Activated CD4-positive, alpha-beta T cell treated with anti-CD3 and anti-CD28 coated beads, Interleukin-2, amount 50 U/mL, for 24 hours (primary cell): ENCODE results near the gene VDR.

Experiments used
- DNase-seq, 2 donors: peaks; one replicate each; pipeline ENCODE4 v3.0.0-alpha.2; 2020; ENCODE audit warnings: low read depth in 1 of 2, low spot score in 1 of 2

Gene VDR

DNA sequence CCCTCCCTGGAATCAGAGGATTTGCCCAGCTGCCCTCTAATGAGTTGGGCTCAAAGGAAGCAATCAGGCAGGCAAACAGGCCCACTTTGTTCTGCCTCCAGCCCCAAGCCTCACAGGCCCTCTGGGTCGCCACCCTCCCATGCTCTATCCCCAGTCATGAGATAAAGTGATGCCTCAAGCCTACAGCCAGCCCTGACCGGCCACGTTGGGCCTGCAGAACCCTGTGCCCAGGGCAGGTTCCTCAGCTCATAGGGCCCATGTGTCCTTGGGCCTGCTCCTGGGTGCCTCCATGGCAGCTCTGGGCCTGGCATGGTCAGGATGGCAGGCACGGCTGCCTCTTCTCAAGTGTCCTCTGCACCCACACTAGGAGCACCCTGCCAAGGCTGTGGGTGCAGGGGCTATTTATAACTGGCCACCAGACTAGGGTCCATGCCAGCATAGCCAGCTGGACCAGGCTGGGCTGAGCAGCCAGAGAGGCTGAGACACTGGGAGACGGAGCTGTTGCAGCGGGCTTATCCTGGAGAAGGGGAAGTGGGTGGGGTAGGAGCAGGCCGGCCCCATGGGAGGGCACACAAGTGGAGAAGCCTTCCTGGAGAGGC is 105.3 kb downstream of the VDR start:
- no peak for DNase-seq

GRCh38 chr12:47798382-47798948 is 106.3 kb downstream of the VDR start:
- DNase-seq: no peak

DNA sequence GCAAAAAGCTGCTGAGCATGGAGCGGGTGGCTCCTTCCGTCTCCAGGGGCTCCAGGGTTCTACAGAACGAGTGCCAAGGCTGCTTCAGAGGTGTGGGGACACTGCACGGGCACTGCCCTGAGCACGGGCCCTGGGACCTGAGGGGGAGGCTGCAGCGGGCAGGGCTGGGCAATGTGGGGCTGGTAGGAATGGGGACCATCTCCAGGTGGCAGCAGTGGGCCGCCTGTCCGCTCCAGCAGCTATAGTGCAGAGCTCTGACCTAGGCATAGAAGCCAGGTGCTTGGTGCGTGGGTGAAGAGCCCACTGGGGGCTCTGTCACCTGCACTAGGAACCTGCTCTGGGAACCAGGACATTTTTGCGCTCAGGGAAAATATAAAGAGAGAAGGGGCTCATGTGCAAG is 107.4 kb downstream of the VDR start:
- DNase-seq: no peak

DNA sequence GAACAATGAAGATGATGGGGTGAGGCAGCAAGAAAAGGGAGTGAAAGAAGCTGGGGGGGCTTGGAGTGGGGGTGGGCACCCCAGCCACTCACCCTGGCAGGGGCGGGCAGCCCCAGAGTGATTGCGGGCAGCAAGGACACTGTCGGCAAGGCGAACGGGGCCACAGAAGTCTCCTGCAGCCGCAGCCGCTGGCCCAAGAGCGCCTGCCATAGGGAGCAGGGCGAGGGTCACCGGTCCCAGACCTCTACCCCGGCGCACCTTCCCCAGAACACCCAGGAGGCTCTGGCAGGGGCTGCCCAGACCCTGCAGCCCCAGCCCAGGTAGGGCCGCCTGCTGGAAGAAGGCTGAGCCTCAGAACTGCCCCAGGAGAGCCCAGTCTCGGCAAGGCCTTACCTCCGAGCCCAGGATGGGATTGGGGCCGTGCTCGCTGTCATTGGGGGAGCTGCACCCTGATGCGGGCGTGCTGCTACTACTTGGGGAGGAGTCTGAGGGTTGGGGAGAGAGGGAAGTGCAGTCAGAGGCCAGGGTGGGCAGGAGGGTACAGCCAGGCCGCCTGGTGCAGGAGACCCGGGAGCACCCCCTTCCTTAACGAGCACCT is 108.9 kb downstream of the VDR start:
- DNase-seq: no peak

DNA sequence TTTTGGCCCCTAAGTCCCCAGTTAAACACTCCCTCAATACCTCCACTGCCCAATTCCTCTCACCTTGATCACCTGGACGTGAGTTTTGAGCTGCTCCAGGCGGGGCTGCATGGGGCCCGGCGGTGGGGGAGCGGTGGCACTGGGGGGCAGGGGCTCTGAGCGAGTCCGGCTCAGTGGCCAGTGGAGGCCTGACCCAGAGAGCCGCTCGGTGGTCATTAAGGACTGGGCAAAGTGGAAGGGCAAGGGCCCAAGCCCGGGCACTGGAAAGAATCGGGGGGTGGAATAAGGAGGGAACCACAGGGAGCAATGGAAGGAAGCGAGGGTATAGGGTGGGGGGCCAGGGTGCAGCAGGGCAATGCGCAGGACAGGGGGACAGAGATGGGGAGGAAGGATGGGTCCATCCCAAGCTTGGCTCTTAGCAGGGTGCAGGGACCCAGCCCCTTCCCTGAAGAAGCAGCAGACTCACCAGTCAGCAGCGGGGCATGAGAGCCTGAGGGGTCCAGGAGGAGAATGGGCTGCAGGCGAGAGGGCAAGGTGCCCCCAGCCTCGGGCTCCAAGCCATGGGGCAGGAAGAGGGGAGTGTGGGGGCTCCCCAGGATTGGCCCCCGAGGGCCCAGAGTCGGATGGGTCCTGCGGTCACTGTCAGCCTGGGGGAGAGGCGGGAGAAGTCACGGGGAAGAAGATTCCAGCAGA is 109.5 kb downstream of the VDR start:
- DNase-seq: no peak

GRCh38 chr12:47794679-47795078 is 110.1 kb downstream of the VDR start:
- no peak for DNase-seq

GRCh38 chr12:47793015-47793681 is 111.6 kb downstream of the VDR start:
- DNase-seq: no peak

- no peak for DNase-seq
Measured at GRCh38 chr12:47791874-47792273, 112.9 kb downstream of the VDR start.
